GM19438 (cell line): ENCODE measurements around the gene LSR.

ENCODE experiments used
- ATAC-seq: cut with Tn5 transposase; IDR thresholded peaks from one replicate; pipeline ENCODE4 v1.9.1; 2021; ENCODE audit warnings: low read depth; ENCODE audit not compliant: unreplicated experiment

The LSR gene

GRCh38 chr19:35266520-35267352 lies 17.9 kb downstream of the LSR start:
- ATAC-seq, result no peak

DNA sequence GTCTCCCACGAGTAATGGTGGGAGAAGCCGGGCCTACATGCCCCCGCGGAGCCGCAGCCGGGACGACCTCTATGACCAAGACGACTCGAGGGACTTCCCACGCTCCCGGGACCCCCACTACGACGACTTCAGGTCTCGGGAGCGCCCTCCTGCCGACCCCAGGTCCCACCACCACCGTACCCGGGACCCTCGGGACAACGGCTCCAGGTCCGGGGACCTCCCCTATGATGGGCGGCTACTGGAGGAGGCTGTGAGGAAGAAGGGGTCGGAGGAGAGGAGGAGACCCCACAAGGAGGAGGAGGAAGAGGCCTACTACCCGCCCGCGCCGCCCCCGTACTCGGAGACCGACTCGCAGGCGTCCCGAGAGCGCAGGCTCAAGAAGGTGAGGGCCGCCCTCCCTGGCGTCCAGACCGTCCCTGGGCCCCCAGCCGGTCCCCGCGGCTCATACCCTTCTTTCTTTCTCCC lies 18.6 kb downstream of the LSR start:
- ATAC-seq, result no peak

DNA sequence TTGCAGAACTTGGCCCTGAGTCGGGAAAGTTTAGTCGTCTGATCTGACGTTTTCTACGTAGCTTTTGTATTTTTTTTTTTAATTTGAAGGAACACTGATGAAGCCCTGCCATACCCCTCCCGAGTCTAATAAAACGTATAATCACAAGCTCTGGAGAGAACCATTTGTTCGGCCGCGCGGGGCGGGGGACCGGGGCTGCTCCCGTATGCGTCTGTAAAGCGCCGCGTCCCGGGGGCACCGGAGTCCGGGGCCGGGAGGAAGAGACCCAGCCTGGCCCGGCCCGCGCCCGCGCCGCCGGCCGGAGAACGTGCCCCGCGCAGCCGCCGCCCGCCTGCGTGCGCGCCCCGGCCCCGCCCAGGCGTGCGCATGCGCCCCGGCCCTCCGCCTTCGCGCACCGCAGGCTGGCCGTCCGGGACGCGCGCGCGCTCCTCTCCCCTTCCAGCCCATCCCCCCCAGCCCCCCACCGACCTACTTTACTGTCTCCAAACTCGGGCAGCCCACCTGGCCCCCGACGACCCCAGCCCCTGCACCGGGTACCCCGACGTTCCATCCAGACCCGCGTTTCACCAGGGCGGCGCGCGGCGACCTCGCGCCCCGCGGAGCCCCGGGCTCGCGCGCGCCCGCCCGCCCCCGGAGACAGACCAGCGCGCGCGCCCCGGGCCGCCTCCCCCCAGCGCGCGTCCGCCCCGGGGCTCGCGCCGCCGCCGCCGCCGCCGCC lies 19.2 kb downstream of the LSR start:
- no peak for ATAC-seq

GRCh38 chr19:35268536-35269437 lies 20.0 kb downstream of the LSR start, which contains the start of gene USF2:
USF2 (plus strand) TSS chr19:35268962; CDS start chr19:35269102, 140 bp downstream.
- no peak for ATAC-seq

DNA sequence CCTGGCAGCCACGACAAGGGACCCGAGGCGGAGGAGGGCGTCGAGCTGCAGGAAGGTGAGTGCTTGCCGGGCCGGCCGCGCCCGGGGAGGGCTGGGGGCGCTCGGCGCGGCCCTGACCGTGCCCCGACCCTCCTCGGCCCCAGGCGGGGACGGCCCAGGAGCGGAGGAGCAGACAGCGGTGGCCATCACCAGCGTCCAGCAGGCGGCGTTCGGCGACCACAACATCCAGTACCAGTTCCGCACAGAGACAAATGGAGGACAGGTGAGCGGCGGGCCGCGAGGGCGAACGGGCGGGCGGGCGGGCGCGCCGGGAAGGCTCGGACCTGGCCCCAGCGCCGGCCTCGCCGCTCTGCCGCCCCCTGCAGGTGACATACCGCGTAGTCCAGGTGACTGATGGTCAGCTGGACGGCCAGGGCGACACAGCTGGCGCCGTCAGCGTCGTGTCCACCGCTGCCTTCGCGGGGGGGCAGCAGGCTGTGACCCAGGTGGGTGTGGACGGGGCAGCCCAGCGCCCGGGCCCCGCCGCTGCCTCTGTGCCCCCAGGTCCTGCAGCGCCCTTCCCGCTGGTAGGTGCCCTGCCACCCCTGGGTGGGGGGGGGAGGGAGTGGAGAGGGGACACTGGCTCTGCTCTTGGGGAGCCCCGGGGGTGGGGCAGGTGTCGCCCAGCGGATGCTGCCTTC lies 20.8 kb downstream of the LSR start:
- peak; percentile 42 for ATAC-seq

DNA sequence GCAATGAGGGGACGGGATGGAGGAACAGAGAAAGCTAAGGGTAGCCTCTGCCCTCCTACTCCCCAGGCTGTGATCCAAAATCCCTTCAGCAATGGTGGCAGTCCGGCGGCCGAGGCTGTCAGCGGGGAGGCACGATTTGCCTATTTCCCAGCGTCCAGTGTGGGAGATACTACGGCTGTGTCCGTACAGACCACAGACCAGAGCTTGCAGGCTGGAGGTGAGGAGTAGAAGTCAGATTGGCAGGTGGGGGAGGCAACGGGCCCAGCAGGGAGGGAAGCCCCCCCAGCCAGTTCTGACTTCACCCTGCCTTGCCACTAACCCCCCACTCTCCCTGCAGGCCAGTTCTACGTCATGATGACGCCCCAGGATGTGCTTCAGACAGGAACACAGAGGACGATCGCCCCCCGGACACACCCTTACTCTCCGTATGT lies 21.6 kb downstream of the LSR start:
- ATAC-seq, result no peak

GRCh38 chr19:35271546-35271945 lies 22.7 kb downstream of the LSR start:
- no peak for ATAC-seq

GRCh38 chr19:35272122-35272719 lies 23.4 kb downstream of the LSR start:
- ATAC-seq, result no peak

GRCh38 chr19:35272954-35273649 lies 24.3 kb downstream of the LSR start:
- no peak for ATAC-seq

DNA sequence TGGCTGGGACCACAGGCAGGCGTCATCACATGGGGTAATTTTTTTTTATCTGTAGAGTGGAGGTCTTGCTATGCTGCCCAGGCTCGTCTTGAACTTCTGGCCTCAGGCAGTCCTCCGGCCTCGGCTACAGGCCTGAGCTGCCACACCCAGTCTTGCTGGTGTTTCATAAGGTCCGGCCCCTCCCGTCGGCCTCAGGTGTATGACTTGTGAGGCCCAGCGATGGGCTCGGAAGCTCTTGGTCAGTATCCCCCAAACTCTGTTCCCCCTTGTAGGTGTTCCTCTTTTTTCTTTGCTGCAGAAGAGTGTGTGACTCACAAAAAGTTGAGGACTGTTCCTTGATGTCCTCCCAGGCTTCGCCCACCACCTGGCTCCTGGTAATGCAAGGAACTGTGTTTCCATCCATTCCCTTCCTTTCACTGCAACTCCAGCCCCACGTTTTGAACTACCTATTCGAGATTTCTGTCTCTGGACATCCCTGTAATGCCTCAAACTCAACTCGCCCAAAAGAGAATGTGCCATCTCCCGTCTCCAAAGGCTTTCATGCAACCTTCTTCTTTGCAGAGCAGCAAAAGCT lies 25.0 kb downstream of the LSR start:
- no peak for ATAC-seq

DNA sequence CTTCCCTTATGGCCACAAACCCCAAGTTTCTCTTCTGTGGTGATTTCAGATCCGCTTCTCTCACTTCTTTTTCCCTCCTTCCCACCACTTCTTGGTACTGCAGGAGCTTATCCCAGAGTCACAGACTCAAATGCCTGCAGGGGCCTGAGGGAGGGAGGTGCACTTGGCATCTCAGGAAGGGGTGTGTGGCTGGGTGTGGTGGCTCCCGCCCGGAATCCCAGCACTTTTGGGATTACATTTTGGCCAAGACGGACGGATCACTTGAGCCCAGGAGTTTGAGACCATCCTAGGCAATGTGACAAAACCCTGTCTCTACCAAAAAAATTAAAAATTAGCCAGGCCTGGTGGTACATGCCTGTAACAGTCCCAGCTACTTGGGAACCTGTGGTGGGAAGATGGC lies 25.5 kb downstream of the LSR start:
- ATAC-seq, result no peak

DNA sequence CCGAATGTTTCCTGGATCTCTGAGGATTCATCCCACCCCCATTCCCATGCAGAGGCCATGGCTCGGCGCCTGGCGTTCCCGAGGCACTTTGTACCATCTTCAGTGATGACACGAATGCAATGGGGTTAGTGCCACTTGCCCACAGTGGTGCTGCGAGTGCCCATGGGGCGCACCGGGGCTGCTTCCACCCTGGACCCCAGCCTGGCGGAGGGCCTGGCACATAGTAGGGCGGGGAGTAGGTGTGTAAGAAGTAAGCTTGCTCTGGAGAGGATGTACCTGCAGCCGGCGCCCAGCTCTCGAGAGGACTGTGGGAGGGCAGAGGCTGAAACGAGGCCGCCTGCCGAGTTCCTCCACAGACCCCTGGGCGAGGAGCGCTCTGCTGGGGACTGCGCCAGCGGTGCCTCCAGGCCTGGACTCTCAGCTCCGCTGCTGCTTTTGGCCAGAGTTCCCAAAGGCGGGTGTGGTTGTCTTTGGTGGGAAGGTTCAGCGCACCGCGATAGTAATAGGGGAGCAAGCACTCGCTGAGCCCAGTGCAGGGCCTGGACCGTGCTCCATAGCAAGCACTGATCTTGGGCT lies 28.0 kb downstream of the LSR start:
- ATAC-seq, result no peak

DNA sequence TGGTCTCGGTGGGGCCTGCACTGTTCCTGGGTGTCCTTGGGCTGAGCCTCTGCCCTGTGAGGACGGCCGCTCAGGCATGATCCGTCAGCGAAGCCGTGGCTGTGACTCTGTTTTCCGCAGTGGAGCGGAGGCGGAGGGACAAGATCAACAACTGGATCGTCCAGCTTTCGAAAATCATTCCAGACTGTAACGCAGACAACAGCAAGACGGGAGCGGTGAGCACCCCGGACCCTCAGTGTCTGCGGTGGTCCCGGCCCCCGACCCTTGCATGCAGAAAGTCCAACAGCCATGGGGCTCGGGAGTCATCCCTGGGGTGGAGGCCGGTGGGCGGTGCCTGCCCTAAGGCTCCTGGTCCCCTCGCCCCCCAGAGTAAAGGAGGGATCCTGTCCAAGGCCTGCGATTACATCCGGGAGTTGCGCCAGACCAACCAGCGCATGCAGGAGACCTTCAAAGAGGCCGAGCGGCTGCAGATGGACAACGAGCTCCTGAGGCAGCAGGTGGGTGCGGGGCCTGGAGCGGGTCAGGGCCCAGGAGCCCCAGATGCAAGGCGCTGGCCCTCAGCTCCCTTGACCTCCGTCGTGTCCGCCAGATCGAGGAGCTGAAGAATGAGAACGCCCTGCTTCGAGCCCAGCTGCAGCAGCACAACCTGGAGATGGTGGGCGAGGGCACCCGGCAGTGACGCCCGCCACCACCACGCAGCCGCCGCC lies 29.9 kb downstream of the LSR start:
- ATAC-seq, result no peak

- ATAC-seq, result no peak
These were observed 30.6 kb downstream of the LSR start for GRCh38 chr19:35279374-35279773.

GRCh38 chr19:35279985-35280821 lies 31.4 kb downstream of the LSR start:
- ATAC-seq, result no peak

DNA sequence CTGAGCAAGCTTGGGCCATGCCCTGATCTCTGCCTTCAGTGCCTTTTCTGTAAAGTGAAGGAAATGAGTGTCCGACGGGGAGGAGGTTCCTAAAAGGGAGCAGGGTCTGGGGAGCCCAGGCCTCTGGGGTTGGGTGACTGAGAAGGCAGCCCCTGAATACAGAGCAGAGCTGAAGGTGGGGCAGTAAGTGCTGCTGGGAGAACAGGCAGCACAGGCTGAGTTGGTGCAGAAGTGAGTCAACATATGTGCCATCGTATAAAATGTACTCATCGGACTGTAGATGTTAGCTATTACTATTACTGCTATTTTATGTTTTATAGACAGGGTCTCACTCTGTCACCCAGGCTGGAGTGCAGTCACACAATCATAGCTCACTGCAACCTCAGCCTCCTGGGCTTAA lies 32.5 kb downstream of the LSR start:
- ATAC-seq, result no peak
